ENCODE data around the gene QSER1.
"Not testable (repeated sequence)": the region's sequence is repeated elsewhere in the genome, so short reads cannot be mapped to it uniquely, and the experiment has no call there.

QSER1 gene

DNA sequence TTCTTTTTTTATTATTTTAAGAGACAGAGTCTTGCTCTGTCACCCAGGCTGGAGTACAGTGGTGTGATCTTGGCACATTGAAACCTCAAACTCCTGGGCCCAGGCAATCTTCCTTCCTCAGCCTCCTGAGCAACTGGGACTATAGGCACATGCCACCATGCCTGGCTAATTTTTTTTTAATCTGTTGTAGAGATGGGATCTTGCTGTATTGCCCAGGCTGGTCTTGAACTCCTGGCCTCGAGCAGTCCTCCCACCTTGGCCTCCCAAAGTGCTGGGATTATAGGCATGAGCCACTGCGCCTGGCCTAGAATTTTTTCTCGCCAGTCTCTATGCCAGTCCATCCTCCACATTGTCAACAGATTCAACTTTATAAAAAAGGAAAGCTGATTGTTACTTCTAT lies 44.7 kb downstream of the QSER1 start:
- not testable (repeated sequence) for DNase-seq

DNA sequence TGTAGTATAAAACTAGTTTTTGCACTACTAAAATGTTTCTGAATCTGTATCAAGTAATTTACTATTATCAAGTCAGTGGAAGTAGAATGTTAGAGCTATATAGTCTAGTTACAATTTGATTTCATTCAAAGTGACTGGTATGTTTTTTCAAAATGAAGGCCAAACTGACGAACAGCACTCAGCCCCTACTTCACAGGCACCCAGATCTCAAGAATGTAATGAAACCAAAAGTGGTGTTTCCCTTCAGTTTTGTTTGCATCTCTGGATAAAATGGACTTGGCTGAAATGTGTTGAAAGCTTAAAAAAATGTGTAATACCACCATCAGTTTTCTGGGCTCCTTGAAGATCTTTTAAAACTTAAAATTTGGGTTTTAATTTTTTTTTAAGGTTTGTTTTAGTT lies 46.4 kb downstream of the QSER1 start:
- no peak for DNase-seq

DNA sequence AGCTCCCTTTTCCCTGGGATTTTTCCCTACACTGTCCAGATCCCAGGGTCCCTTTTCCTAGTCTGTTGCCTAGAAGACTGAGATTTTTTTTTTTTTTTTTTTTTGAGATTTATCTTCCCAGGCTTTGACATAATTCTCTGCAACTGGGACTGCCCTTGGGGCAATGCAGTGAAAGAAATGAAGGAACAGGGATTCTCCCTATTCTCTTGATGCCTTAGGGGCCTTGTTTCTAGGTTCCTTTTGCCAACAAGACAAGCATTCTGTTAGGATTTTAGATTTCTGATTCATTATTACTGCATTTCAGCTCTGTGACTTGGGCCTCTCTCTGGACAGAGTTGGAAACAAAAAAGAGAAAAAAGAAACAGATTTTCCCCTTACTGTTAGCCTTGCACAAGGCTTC lies 47.3 kb downstream of the QSER1 start:
- no peak for DNase-seq

DNA sequence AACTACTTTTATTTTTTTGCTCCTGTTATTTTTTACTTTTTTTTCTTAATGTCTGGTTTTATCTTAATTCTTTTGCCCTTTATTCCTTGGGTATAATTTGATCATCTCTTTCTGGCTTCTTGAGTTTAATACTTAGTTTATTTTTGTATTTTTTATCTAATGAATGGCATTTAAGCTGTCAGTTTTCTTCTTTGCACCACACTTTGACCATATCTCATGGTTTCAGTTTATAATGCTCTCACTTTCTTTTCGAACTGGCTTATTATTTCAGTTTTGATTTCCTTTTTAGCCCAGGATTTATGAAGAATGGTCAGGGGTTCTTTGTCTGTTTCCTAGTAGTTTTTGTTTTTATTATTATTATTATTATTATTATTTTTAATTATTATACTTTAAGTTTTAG lies 48.3 kb downstream of the QSER1 start:
- no peak for DNase-seq

DNA sequence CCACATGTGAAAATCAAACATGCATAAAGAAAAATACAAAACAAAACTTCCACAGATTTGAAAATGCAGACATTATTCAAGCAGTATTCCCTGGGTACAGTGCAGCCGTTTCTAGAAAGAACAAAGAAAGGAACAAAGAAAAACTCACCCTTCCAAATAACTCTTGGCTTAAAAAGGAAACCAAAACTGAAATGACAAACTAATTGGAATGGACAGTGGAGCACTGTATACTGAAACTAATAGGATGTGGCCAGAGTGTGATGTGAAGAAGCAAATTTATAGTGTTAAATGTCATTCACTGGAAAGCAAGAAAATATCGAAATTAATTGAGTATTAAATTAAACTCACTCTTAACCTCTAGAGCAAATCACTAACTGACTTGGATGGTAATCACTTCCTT lies 55.4 kb downstream of the QSER1 start:
- no peak for DNase-seq

DNA sequence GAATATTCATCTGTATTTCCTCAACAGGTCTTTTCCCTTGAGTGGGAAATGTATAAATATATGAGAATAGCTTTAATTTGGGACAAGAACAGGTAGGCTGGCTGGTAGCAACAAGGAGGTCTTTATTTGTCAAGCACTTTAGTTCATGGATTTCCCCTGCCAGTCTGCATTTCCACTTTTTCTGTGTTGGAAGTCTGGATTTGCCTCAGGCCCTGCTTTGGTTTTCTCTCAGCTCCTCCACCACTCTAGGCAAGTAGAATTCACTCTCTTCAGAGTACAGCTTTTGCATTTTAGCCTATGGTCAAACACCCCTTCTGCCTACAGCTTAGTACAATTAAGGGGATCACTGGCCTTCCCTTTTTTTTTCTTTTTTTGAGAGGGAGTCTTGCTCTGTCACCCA lies 57.1 kb downstream of the QSER1 start:
- DNase-seq = no peak

DNA sequence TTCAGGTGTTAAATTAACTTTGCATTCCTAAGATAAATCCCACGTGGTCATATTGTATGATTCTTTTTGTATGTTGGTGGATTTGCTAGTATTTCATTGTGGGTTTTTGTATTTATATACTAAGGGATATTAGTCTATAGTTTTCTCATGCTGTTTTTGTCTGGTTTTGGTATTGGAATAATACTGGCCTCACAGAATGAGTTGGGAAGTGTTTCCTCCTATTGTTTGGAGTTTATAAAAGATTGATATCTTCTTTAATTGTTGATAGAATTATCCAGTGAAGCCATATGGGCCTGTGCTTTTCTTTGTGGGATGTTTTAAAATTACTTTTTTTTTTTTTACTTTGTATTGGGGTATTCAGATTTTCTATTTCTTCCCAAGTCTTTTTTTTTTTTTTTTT lies 59.8 kb downstream of the QSER1 start:
- DNase-seq = no peak

DNA sequence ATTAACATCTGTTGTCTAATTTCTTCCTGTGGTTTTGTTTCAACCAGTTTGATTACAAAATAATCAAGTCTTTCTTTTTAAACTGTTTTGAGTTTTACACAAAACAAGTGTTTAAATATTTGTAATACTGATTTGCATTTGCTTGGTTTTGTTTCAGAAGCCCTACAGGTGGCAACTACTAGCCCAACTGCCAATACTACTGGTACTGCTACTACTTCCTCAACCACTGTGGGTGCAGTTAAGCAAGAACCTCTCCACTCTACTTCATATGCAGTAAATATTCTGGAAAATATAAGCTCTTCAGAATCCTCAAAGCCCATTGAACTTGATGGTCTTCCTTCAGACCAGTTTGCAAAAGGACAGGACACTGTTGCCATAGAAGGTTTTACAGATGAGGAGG lies 61.1 kb downstream of the QSER1 start:
- DNase-seq = no peak

DNA sequence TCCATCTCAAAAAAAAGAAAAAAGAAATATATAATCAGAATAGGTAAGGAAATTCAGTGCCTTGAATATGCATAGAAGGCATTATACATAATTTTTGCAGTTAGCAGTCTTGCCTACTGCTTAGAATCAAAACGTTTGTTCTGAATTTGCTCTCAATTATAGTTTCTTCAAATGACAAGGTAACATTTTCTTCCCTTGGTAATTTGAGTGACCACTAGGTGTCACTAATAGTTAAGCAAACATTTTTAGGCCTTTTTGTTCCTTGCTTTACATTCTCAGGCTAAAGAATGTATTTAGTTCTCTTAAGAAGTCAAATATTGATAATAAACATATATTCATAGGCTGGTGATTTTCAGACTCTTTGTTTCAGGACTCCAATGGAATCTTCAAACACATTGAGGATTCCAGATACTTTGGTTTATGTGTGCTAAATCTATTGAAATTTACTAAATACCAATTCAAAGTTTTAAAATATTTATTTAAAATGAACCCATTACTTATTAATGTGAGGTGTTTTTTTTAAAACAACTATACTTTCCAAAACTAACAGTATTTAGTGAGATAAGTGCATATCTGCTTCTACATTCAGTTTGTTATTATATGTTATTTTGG lies 68.0 kb downstream of the QSER1 start:
- peak; percentile 60 for DNase-seq

DNA sequence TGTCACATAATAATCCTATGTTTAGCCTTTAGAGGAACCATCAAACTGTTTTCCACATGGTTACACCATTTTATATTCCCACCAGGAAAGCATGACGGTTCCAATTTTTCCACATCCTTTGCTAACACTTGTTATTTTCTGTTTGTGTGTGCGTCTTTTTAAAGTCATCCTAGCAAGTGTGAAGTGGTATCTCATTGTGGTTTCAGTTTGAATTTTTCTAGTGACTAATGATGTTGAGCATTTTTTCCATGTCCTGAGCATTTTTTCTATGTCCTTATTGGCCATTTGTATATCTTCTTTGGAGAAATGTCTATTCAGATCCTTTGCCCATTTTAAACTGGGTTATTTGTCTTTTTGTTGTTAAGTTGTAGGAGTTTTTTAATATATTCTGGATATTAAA lies 69.4 kb downstream of the QSER1 start:
- DNase-seq = peak; percentile 27

DNA sequence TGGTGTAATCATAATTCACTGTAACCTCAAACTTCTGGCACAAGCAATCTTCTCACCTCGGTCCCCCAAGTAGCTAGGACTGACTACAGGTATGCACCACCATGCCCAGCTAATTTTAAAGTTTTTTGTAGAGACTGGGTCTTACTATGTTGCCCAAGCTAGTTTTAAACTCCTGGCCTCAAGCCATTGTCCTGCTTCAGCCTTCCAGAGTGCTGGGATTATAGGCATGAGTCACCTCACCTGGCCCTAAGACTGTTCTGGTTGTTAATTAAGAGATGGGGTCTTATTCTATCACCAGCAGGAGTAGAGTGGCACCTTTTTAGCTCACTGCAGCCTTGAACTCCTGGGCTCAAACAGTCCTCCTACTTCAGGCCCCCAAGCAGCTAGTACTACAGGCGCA lies 71.1 kb downstream of the QSER1 start:
- no peak for DNase-seq

DNA sequence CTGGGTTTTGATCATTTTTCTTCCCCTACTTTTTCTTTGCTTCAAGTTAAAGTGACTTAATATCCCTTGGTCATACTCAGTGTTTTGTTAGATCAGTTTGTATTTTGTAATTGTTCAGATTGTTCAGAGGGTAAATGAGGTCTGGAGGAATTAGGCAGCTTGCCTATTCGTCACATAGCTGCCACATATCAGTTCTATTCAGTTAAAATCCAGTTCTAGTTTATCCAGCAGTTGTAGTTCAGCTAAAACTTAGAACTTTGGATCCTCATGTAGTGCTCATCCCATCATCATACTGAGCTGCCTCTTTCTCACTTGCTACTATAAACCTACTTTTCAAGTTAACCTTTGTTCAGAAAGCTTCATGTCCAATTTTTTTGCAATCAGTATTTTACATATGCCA lies 75.9 kb downstream of the QSER1 start:
- DNase-seq = no peak

DNA sequence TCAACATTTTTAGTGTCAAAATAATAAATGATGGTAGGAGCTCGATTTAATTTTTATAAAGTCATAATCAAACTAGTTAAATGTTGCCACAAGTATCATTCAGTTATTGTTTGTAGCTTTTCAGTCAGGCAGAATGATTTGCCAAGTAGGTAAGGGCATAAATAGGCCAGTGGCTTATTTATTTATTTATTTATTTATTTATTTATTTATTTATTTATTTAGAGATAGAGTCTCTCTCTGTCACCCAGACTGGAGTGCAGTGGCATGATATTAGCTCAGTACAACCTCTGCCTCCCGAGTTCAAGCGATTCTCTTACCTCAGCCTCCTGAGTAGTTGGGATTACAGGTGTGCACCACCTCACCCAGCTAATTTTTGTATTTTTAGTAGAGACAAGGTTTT lies 79.6 kb downstream of the QSER1 start:
- not testable (repeated sequence) for DNase-seq

DNA sequence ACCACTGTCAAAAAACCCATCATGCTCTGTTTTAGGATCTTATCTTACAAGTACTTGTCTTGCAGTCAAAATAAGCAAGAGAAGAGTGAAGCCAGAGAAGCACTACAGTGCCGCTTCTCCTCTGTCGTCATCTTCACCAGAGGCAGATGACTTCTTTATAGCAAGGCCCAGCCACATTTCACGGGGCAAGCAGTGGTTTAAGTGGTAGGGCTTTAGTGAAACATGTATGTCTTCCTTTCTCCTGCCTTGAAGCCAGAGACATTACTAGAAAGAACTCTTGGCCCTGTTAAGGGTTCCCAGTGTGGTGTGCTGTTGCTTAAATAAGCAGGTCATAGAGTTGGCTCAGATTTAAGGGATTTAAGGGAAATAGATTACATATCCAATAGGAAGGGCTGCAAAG lies 80.2 kb downstream of the QSER1 start:
- no peak for DNase-seq

DNA sequence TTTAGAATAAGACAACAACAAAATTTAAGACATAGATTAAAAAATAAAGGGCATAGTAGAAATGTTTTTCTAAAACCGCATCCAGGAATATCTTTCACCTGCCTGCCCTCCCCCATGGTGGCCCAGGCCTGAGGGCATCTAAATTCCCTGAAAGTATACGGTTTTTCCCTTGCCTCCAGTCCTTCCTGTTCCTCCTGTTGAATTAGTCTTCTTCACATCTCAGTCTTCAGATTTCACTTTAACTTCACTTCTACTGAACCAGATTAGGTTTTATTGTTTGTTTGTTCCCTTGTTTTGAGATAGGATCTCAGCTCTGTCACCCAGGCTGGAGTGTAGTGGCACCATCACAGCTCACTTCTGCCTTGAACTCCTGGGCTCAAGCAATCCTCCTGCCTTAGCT lies 90.0 kb downstream of the QSER1 start:
- DNase-seq = no peak

DNA sequence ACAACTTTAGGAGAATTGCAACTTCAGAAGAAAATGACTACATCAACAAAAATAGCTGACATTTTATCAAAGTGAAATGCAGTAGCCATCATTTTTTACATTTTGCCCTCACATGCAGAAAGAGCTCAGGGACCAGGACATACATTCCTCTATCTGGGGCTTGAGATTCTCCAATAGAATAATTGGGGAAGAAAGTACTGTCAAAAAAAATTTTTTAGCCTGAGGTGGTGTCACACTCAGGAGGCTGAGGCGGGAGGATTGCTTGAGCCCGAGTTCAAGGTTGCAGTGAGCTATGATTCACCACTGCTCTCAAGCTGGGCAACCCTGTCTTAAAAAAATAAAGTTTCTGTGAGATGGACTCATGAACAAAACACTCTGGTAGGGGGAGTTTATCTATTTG lies 90.9 kb downstream of the QSER1 start:
- no peak for DNase-seq

DNA sequence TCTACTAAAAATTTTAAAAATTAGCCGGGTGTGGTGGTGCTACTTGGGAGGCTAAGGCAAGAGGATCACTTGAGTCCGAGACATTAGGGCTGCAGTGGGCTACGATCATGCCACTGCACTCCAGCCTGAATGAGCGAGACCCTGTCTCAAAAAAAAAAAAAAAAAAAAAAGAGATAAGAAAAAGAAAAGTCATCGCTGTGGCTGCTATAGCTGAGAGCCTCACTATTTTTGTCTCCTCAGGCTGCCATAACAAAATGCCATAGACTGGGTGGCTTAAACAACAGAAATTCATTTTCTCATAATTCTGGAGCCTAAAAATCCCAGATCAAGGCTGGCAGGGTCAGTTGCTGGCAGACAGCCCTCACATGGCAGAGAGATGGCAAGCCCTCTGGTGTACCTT lies 93.0 kb downstream of the QSER1 start:
- no peak for DNase-seq

DNA sequence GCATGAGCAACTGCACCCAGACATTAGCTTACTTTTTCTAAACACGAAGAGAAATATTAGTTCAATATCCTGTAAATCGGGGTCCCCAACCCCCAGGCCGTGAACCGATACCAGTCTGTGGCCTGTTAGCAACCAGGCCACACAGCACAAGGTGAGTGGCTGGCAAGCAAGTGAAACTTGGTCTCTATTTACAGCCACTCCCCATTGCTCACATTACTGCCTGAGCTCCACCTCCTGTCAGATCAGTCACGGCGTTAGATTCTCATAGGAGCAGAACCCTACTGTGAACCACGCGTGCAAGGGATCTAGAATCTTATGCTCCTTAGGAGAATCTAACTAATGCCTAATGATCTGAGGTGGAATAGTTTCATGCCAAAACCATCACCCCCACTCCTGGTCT lies 95.2 kb downstream of the QSER1 start:
- DNase-seq = no peak

DNA sequence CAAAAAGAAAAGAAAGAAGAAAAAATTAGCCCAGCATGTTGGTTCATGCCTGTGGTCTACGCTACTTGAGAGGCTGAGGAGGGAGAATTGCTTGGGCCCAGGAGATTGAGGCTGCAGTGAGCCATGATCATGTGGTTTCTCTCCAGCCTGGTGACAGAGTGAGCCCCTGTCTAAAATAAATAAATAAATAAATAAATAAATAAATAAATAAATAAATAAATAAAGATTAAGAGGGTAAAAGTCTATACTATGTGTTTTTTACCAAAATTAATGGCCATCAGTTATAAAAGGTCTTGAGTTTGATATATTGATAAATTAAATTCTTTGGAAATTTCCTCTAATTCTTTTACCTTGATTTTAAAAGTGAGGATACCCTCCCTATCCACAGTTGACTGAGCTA lies 97.9 kb downstream of the QSER1 start:
- no peak for DNase-seq

DNA sequence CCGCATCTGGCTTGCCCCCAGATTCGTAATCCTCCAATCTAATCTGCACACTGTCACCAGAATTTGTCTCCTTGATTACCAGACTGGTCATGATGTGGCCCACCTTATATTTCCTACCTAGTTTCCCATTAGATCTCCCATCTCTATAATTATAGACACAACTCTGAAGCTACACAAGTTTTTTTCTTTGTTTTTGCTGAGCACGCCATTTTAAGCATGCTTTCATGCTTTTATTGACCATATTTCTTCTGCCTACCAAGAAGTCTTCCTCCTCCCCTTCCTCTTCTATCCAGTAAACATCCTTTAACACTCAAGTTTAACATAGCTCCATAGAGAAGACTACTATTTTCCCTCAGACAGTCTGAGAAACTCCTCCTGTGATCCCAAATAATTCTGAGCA lies 98.8 kb downstream of the QSER1 start:
- no peak for DNase-seq

DNA sequence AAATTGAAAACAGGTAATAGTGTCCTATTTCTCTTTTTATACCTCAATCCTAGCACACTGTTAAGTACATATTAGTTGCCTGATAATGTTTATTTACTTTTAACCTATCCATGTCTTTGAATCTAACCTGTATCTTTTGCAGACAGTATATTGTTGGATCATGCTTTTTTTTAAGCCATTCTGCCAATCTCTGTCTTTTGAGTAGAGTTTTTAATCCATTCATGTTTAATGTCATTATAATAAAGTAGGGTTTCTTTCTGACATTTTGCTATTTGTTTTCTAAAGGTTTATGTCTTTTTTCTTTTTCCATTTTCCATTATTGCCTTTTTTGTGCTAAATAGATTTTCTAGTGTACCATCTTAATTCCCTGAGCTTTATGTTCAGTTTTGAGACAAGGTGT lies 99.3 kb downstream of the QSER1 start:
- DNase-seq = no peak

DNA sequence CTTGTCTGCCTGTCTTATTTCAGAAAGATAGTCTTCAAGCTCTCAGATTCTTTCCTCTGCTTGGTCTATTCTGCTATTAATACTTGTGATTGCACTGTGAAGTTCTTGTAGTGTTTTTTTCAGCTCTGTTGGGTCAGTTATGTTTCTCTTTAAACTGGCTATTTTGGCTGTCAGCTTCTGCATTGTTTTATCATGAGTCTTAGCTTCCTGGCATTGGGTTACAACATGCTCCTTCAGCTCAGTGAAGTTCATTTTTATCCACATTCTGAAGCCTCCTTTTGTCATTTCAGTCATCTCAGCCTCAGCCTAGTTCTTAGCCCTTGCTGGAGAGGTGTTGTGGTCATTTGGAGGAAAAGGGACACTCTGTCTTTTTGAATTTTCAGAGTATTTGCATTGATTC lies 107.6 kb downstream of the QSER1 start:
- peak; percentile 86 for DNase-seq

DNA sequence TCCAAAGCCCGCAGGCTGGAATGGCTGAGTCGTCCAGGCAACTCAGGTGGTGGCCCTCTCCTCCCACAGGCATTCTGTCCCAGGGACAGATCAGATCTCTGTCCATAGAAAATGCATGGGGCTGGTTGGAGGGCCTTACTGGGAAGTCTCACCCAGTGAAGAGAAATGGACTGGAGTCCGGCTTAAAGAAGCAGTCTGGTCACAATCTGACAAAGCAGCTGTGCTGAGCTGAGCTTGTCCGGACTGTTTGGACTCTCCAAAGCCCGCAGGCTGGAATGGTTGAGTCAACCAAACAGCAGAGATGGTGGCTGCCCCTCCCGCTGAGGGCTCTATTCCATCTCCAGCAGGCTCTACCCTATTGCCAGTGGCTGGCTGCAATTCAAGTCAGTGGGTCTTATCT lies 108.7 kb downstream of the QSER1 start:
- no peak for DNase-seq

DNA sequence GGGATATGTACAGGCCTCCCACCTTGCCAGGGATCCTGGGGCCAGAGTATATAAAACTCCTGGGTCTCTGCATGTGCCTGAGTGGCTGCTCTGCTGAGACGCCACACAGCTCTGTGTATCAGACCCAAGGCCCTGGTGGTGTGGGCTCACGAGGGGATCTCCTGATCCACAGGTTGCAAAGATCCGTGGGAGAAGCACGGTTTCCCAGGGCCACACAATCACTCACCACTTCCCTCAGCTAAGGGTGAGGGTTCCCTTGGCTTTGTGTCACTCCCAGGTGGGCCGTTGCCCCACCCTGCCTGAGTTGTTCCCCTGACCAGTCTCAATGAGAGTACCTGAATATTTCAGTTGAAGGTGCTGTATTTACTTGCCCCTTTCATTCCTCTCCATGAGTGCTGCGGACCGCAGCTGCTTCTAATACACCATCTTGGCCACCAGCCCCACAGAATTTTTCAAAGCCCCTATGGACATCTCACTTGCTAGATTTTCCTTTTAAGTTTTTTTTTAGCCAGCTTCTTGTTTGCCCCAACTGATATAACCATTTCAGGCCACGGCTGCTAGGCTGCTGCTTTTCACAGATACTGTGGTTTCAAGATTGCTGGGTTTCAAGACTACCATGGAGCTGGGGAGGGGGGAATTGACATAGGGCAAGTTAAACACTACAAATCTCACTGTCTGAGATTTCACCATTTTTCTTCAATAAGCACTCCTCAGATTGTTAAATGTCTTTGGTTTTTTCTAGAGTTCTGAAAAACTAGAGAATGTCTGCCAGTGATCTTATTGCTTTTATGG lies 109.3 kb downstream of the QSER1 start:
- DNase-seq = no peak

DNA sequence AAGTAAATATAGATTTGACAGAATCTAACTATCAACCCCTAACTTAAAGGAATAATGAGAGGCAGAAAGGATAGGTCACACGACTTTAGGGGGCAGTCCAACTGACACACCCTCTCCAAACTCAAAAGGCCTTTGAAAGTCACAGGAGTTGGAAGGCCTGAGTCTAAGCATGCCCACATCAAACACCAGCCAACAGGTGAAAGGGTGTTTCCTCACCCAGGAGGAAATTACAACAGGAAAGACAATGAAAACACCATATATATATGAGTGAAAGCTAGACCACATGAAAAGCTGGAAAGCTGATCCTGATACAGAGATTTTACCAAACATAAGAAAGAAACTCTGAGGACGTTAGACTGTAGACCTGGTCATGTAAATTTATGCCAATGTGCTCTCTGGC lies 112.6 kb downstream of the QSER1 start:
- DNase-seq = no peak

All from fibroblast of skin of right quadriceps (primary cell).